HG02623 (cell line): ENCODE results near the gene GJA10.

Experiments used
- ATAC-seq: cut with Tn5 transposase; IDR thresholded peaks from one replicate; pipeline ENCODE4 v1.9.1; 2021; ENCODE audit warnings: moderate library complexity; ENCODE audit not compliant: unreplicated experiment

Gene GJA10

DNA sequence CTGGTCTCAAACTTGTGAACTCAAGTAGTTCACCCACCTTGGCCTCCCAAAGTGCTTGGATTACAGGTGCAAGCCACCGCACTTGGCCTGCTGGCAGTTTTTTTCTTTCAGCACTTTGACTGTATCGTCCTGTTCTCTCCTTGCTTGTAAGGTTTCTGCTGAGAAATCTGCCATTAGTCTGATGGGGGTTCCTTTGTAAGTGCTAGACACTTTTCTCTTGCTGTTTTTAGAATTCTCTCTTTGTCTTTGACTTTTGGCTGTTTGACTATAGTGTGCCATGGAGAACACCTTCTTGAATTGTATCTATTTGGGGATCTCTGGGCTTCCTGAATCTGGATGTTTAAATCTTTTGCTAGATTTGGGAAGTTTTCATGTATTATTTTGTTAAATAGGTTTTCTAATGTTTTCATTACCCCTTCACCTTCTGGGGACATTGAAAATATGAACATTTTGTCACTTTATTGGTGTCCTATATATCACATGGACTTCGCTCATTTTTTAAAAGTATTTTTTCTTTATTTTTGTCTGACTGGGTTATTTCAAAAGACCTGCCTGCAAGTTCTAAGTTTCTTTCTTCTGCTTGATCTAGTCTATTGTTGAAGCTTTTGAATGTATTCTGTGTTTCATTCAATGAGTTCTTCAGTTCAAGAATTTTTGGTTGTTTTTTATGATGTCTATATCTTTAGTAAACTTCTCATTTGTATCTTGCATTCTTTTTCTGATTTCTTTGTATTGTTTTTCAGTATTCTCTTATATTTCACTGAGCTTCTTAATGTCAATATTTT, 22.1 kb downstream of the GJA10 start:
- ATAC-seq = no peak

DNA sequence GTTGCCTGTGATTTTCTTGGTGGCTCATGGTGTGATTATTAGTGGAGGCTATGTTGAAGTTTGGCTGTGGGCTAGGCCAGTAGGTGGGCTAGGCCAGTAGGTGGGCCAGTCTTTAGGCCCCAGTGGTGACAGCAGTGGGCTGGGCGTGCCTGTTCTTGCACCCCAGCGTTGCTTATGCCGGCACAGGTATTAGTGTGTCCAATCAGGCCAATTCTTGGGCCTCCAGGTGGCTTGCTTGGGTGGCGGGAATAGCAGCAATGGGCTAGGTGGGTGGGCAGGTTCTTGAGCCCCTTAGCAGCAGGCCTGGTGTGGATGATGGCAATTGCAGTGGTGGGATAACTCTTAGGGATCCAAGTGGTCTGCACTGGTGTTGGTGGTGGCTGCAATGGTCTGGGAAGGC, 22.9 kb downstream of the GJA10 start:
- no peak for ATAC-seq

DNA sequence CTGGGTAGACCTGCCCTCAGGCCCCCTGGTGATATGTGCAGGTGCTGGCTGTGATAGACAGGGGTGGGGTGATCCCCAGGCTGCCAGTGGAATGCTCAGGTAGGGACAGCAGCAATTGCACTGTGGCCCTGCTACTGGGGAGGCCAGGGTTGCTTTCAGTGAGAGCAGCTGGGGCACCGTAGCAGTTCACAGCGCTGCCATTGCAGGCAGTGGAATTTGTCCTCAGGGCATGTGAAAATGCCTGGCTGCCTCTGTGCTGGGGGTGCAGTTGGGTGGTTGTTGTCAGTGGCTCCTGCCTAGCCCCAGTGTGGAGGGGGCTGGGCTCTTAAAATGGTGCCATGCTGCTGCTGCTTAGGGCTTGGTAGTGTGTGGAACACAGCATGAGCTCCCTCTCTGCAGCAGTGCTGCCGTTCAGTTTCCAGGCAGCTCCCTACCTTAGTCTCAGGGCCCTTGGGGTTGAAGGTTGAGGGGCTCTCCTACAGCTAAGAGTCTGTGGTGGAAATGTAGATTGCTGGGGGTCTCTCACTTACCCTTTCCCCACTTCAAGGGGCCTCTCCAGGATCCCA, 23.6 kb downstream of the GJA10 start:
- ATAC-seq = no peak

DNA sequence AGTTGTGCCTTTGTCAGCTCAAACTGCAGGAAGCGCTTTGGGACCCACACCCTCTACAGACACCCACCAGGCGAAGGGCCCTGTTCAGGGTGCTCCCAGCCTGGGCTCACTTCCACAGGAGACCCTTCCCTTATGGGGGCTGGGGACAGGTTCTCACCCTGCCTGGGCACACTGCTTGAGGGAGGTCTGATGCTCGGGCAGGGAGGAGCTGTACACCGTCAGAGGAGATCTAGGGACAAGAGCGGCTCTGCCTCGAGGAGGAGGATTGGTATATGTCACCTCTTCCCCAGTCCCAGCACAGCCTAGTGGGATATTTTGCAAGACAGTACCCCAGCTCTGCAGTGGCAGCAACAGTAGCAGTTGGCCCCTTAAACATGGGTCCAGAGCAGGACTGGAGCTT, 26.9 kb downstream of the GJA10 start:
- ATAC-seq = no peak

DNA sequence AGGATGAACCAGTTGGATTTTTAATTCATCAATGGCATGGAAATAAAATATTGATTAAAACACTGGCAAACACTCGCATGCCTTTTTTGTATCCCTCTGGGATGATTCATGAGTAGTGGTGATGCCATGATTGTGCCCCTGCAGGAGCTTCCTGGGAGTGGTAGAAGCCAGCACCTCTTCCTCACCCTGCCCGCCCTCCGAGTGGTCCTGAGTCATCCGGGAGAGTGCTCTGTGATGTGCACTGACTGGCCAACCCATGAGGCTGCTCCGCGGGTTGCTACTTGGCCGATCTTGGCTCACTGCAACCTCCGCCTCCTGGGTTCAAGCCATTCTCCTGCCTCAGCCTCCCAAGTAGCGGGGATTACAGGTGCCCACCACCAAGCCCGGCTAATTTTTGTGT, 27.4 kb downstream of the GJA10 start:
- ATAC-seq = no peak

DNA sequence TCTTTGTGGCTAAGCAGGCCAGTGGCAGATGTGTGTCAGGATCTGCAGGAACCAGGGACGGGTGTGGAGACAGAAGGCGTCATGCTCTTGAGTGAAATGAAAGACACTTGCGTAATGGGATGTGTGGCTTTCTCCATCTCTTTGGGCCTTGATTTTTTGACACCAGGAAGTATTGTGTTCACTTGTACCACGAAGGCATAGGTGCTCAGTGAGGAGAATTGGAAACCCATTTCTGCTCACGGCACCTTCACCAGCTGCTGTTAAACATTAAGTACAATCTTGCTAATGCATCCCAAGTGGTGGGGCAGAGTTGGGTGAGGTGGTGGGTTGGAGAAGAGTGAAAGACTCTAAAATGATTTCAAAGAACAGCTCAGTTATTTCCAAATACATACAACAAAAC, 30.0 kb downstream of the GJA10 start:
- no peak for ATAC-seq

DNA sequence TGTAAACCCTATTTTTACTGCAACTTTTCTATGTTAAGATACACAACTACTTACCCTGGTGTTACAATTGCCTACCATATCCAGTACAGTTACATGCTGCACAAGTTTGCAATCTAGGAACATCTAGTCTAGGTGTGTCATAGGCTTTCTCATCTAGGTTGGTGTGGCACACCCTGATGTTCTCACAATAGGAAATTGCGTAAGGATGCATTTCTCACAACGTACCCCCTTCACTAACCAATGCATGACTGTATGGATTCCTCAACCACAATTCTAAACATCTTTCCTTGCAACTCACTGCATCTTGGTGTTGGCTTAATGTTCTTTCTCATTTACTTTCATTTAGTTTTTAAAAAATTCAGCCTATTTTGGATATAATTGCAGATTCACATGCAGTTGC, 31.6 kb downstream of the GJA10 start:
- ATAC-seq = no peak

DNA sequence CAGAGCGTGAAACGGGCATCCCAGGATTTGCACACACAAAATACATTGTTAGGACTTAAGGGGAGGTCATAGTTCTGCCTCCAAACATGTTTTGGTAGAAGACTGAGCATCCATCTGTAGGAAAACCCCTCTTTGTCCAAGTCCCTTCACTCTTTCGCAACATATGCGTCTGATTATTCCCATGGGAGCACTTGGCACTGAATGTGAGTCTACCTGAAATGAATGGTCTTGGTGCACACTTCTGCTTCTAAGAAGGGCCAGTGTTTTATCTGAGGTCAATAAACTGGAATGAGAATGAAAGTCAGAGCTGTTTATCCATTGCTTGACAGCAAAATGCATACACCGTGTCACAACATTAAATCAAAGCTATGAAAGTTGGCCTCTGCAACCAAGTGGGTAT, 33.0 kb downstream of the GJA10 start:
- no peak for ATAC-seq

DNA sequence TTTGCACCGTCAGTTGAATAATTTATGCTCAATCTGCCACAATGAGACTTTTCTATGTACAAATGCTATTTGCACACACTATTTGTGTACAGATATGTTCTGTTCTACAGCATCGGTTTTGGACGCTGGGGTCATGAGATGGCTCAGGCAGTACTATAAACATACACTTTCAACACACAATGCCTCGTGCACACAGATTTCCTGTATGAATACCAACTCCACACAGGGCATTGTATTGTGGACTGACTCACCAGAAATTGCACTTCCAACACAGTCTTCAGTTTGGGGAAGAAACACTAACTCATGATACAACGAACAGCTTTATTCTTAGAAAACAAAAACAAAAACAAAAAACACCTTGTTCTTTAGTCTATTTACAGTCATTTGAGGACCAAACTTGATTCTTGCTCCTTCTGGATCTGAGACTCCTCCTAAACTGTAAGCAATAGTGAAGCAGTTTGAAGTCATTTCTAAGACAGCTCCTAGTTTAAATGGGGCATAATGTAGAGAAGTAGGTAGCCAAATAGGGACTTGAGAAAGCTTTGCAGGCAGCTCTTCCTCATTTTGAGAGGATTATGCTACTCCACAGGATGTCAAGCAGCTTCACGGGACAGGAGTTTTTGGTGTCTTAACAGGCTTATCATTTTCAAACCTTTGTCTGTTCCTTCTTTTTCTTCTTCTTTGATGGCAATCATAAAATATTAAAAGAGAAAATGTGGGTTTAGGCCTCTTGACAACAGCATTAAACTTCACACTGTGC, 33.7 kb downstream of the GJA10 start:
- no peak for ATAC-seq

DNA sequence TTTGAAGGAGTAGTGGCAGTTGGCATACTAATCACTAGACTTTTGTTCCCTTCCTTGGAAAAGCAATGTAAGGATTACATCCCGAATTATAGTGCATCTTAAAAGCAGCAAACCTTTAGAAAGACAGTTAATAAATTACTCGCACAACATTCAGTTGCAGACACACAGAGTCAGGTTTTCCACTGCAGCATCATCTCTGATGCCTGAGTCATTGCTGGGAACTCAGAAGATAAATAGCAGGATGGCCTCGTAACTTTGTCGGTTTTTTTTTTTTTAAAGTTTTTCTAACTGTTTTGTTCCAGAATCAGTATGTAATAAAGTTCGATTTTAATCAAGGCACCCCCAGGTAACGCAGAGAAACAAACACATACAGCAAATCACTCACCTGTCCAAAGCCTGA, 34.3 kb downstream of the GJA10 start:
- ATAC-seq = no peak

DNA sequence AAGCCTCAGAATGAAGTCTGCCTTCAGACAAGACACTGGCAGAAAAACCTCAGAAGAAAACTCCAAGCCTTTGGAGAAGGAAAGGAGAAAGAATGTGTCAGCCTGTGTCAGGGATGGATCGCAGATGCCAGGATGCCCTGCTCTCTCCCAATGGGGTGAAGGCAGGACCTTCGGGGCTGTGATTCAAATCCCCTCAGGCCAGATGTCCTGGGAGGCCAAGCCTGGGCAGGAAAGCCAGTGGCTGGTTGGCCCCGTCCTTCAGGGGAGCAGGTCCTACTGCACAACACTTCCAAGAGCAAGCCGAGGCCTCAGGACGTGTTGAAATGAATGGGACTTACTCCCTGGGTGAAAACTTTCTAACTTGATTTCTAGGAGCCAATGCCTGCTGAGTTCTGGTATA, 36.5 kb downstream of the GJA10 start:
- no peak for ATAC-seq

DNA sequence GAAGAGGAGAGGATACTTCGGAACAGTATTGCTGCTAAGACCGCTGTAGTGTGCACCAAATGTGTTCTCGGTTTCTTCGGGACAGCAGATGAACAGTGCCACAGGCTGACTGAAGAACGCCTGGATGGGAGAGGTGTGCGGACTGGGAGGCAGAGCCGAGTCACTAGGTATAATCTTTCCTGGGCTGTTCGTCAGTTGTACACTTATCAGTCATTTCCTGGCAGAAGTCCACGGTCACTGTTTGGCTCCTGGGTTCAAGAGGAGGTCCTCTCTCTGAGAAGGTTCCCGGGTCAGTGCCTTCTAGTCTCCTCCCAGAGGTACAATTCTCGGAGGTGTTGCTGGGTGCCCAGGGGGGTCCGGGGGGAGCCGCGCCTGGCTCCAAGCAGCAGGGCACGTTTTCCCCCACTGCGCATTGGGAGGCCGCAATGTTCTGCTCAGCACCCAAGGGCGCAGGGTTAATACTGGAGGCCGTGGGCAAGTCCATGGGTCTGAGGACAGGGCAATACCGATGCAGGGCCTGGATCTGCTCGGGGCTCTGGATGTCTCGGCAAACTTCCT, 38.1 kb downstream of the GJA10 start:
- ATAC-seq = no peak

DNA sequence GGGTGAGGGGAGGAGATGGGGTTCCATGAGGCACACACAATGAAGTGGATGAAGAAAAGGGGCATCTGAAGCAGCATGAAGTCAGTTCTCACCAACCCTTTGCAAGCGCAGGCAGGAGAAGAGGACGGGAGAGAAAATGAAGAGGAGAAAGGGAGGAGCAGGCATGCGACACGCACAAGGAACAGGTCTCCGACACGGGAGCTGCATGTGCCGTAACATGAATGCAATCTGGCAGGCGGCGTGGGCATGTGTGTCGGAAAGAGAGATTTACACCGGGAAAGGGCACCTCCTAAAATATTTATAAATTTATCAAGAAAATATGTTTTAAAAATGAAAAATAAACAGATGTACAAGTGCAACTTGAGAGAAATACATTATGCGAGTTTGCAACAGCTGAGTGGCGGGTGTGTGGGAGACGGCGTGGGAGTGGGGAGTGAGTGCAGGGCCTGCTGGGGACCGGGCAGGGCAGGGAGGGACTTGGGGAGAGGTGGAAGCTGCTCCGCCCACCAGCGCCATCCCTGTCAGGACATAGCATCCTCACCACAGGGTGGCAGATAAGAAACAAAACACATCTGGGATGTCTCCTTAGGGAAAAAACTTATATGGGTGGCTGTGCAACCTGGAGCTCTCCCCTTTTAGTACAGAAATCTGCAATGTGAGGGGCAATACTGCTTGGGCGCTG, 40.6 kb downstream of the GJA10 start:
- no peak for ATAC-seq

DNA sequence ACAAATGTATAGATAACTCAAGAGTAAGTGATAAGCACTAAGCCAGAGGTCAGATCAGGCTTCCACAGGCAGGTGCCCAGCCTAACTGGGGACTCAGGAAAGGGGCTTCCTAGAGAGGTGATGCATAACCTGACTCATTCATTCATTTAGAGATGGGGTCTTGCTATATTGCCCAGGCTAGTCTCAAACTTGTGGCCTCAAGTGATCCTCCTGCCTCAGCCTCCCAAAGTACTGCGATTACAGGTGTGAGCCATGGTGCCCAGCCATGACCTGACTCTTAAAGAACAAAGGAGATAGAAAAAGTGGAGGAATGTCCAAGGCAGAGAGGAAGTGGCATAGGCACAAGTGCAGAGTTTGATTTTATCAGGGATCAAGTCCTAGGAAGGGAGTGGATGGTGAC, 41.9 kb downstream of the GJA10 start:
- no peak for ATAC-seq

DNA sequence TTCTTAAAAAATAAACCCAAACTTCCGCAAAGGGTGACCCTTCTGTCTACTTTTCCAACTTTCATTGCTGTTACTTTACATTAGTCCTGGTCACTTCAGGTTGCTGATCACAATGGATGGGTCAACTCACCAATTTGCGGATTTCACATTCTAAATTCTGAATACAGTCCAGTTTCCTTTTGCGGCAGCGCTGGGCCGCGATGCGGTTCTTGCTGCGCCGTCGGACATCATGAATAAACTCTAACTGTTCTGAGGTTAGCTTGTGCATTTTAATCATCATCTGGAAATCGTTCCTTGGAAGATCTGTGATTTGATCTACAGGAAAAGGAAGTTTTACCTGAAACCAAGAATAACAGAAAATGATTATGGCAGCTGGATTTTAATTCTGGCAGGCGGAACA, 43.7 kb downstream of the GJA10 start:
- no peak for ATAC-seq

DNA sequence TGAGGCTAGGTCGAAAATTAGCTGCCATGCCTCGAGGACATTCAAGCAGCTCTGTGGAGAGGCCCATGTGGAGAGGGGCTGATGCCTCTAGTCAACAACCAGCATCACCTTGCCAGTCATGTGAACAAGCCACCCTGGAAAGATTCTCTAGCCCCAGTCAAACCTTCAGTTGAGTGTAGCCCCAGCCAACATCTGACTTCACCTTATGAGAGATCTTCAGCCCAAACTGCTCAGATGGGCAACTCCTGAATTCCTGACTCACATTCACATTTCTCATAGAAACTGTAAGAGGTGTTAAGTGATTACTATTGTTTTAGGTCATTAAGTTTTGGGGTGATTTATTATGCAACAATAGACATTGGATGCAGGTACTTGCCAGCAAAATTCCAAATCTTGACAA, 44.9 kb downstream of the GJA10 start:
- ATAC-seq = no peak

DNA sequence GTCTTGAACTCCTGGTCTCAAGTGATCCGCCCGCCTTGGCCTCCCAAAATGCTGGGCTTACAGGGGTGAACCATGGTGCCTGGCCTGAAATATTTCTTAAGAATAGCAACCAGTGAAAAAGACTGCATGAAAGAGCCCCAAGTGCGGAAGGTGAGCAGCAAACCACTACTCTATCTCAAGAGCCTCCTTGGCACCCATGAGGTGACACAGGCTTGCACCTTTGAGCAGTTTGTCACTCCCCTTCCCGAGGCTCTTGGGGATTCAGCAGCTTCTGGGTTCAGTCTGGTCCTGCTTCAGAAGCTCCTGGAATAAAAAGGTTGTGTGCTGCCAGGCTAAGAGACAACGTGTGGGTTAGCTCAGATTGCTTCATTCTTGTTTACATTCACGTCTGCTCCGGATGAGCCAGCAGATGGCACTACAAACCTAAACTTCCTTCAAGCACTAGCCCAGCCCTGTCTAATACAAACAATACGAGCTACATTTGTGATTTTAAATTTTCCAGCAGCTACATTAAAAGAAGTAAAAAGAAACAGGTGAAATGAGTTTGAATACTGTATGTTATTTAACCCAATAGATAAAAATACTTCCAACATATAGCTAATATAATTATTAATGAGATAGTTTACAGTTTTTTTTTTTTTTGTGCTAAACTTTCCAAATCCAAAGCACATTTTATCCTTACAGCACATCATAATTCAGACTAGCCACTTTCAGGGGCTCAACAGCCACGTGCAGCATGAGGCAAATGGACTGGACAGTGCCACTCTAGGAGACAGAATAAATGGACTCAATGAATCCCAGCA, 46.2 kb downstream of the GJA10 start:
- peak; percentile 92 for ATAC-seq

DNA sequence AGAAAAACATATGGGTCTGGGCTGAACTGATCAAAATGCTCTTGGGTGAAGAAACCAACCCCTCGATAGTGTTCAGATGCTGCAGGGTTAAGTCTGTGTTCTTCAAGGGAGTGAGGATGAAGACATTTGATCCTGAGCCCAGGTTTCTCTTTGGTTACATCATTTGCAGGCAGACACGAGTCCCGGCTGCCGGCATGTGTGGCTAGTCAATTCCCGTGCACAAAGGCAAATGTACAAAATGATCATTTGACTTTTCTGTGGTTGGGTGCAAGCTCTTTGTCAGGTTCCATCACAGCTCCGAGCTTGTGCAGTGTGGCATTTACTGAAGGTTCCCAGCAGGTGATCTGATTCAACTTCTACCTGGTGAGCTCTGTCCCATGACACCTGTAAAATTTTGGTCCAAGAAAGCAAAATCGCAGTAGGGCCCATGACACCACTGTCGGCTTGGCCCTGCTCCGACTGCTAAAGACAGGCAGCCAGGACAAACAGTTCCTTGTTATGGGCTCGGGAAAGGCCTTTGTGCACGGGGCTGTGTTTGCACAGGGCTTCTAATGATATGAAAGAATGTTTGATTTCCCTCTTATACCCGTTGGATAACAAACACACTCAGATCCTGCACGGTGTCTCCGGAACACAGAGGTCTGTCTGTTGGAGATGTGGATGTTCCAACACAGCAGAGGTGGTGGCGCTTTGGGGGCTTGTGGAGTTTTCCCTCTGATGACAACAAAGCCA, 46.9 kb downstream of the GJA10 start:
- no peak for ATAC-seq

DNA sequence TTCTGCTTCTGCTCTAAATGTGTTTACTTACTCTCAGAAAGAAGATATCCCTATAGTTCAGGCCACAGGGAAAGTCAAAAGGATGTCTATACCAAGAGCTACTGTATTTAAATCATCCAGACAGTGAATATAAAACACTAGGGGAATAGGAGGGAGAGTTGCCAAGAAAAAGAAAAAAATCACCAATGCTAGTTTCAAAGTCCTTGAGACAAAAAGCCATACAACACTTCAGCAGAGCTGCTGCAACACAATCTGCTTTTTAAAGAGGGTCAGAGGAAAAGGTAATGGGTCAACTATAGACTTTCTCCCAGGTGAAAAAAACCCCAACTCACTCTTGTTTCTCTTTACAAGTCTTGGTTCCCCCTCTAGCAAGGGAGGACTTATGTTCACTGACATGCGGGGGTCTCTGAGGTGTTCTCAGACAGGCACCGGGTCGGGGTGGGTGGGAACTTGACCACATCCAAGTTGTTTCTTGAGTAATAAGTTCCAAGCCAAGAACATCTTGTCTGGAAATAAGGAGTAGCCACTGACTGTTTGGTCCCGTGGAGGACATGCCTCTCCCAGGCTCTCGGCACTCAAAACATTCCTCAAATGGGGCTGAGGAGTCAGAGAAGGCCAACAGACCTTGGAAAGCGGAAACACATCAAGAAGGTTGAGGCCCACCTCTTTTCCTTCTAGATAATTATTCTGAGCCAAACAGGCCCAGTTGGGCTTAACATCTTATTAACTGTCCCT, 47.7 kb downstream of the GJA10 start:
- ATAC-seq = no peak
